NCI-H2081 (cell line): ENCODE results near the gene SH3D21.

ENCODE experiments used
- DNase-seq, 2 experiments: peaks; one replicate each; lab custom pipeline; 2025; lab: John Stamatoyannopoulos, UW

The SH3D21 gene

GRCh38 chr1:36306210-36306901, at the start of gene SH3D21:
Gene SH3D21, plus strand, starts transcription at chr1:36306368. Its CDS starts 53 bp downstream, at chr1:36306421.
- DNase-seq, result peak; percentile 63 to 75

GRCh38 chr1:36256558-36257374, 49.4 kb upstream of the SH3D21 start:
- no peak for DNase-seq

- no peak for DNase-seq
Measured at GRCh38 chr1:36257375-36257767, 48.8 kb upstream of the SH3D21 start.

GRCh38 chr1:36258960-36259344, 47.2 kb upstream of the SH3D21 start:
- no peak for DNase-seq

- DNase-seq, result no peak
Measured at GRCh38 chr1:36268981-36269380, 37.2 kb upstream of the SH3D21 start.

GRCh38 chr1:36269408-36269838, 36.7 kb upstream of the SH3D21 start:
- DNase-seq, result no peak

GRCh38 chr1:36273024-36273423, 33.1 kb upstream of the SH3D21 start:
- no peak for DNase-seq

- DNase-seq, result no peak
Measured at GRCh38 chr1:36274201-36274600, 32.0 kb upstream of the SH3D21 start.

GRCh38 chr1:36276688-36277087, 29.5 kb upstream of the SH3D21 start:
- DNase-seq, result no peak

- no peak for DNase-seq
Measured at GRCh38 chr1:36279110-36279788, 26.9 kb upstream of the SH3D21 start.

- DNase-seq, result no peak
Measured at GRCh38 chr1:36279789-36280296, 26.3 kb upstream of the SH3D21 start.

GRCh38 chr1:36284061-36284460, 22.1 kb upstream of the SH3D21 start:
- no peak for DNase-seq

GRCh38 chr1:36284517-36284916, 21.7 kb upstream of the SH3D21 start:
- no peak for DNase-seq

GRCh38 chr1:36285443-36286101, 20.6 kb upstream of the SH3D21 start:
- peak; percentile 79 to 80 for DNase-seq

- DNase-seq, result no peak
Measured at GRCh38 chr1:36286802-36287201, 19.4 kb upstream of the SH3D21 start.

- no peak for DNase-seq
Measured at GRCh38 chr1:36287595-36287994, 18.6 kb upstream of the SH3D21 start.

- DNase-seq, result no peak
Measured at GRCh38 chr1:36295390-36295789, 10.8 kb upstream of the SH3D21 start.

- DNase-seq, result no peak
Measured at GRCh38 chr1:36297062-36297461, 9.1 kb upstream of the SH3D21 start.

GRCh38 chr1:36298640-36299039, 7.5 kb upstream of the SH3D21 start:
- DNase-seq, result no peak

GRCh38 chr1:36300526-36300925, 5.6 kb upstream of the SH3D21 start:
- no peak for DNase-seq

- DNase-seq, result no peak
Measured at GRCh38 chr1:36301220-36301619, 4.9 kb upstream of the SH3D21 start.

GRCh38 chr1:36303244-36303643, 2.9 kb upstream of the SH3D21 start:
- DNase-seq, result no peak
